H7 (cell line): ENCODE data around the gene SLC8A3. TPM values are rescaled to one million over a fixed set of nuclear protein-coding genes. Genes with fewer than 3 reads are reported as not detected.

ENCODE experiments used
- DNase-seq: peaks from one replicate; pipeline ENCODE4 v3.0.0; 2012
- H3K27me3 ChIP-seq: 2 replicates; pipeline ENCODE4 v1.6.0; 2011; ENCODE audit warnings: mild to moderate bottlenecking, low read length; ENCODE audit not compliant: control insufficient read depth, insufficient read depth
- H3K36me3 ChIP-seq: replicated peaks from 2 replicates; pipeline ENCODE4 v1.5.1; 2011; ENCODE audit warnings: low read length; ENCODE audit not compliant: control insufficient read depth, insufficient read depth
- H3K4me3 ChIP-seq: 2 replicates; pipeline ENCODE4 v1.5.1; 2011; ENCODE audit warnings: low read depth, mild to moderate bottlenecking, control low read depth, low read length, moderate library complexity; ENCODE audit not compliant: insufficient read depth
- total RNA-seq: library from RNA; depleted of rRNA; stranded (reverse); fragments of >200 nt; shearing (Covaris generic); gene quantifications from 2 replicates; pipeline ENCODE4 v1.2.3, GENCODE V29; 2014

SLC8A3 gene
- total RNA-seq, 1 experiment from 2014 or later = 0.35 TPM

- DNase-seq = no peak
- no peaks in the 10 kb centered on the region for H3K36me3 ChIP-seq
Measured at GRCh38 chr14:70152704-70153103, 36.0 kb downstream of the SLC8A3 start.

GRCh38 chr14:70152081-70152480 lies 36.7 kb downstream of the SLC8A3 start:
- DNase-seq = no peak
- H3K27me3 ChIP-seq = no peaks in the 10 kb centered on the region
- H3K4me3 ChIP-seq = no peak overlapping the region
- H3K36me3 ChIP-seq = no peaks in the 10 kb centered on the region

More at GRCh38 chr14:70152704-70153103, 36.0 kb downstream of the SLC8A3 start:
- H3K4me3 ChIP-seq = no peak overlapping the region
- no peaks in the 10 kb centered on the region for H3K27me3 ChIP-seq

GRCh38 chr14:70149596-70150165 lies 39.1 kb downstream of the SLC8A3 start:
- DNase-seq = no peak
- H3K27me3 ChIP-seq = no peaks in the 10 kb centered on the region
- no peaks in the 10 kb centered on the region for H3K36me3 ChIP-seq
- no peak overlapping the region for H3K4me3 ChIP-seq

GRCh38 chr14:70148911-70149595 lies 39.7 kb downstream of the SLC8A3 start:
- no peak overlapping the region for H3K4me3 ChIP-seq
- H3K36me3 ChIP-seq = no peaks in the 10 kb centered on the region
- H3K27me3 ChIP-seq = no peaks in the 10 kb centered on the region
- no peak for DNase-seq

GRCh38 chr14:70148351-70148750 lies 40.4 kb downstream of the SLC8A3 start:
- no peak for DNase-seq
- H3K27me3 ChIP-seq = no peaks in the 10 kb centered on the region
- H3K36me3 ChIP-seq = no peaks in the 10 kb centered on the region
- no peak overlapping the region for H3K4me3 ChIP-seq

- no peak for DNase-seq
- Histone ChIP-seq H3K27me3 (no peaks in the 10 kb centered on the region), H3K4me3 (no peak overlapping the region), H3K36me3 (no peaks in the 10 kb centered on the region)
Measured at GRCh38 chr14:70144046-70144445, 44.7 kb downstream of the SLC8A3 start.

GRCh38 chr14:70143306-70143705 lies 45.4 kb downstream of the SLC8A3 start:
- H3K27me3 ChIP-seq = no peaks in the 10 kb centered on the region
- no peaks in the 10 kb centered on the region for H3K36me3 ChIP-seq
- no peak for DNase-seq
- H3K4me3 ChIP-seq = no peak overlapping the region

GRCh38 chr14:70140614-70141013 lies 48.1 kb downstream of the SLC8A3 start:
- H3K27me3 ChIP-seq = no peaks in the 10 kb centered on the region
- no peak overlapping the region for H3K4me3 ChIP-seq
- H3K36me3 ChIP-seq = no peaks in the 10 kb centered on the region
- DNase-seq = no peak

- no peaks in the 10 kb centered on the region for H3K27me3 ChIP-seq
- no peaks in the 10 kb centered on the region for H3K36me3 ChIP-seq
- DNase-seq = no peak
- no peak overlapping the region for H3K4me3 ChIP-seq
Measured at GRCh38 chr14:70139384-70139783, 49.4 kb downstream of the SLC8A3 start.

GRCh38 chr14:70137788-70138187 lies 51.0 kb downstream of the SLC8A3 start:
- no peak for DNase-seq
- H3K4me3 ChIP-seq = no peak overlapping the region
- H3K27me3 ChIP-seq = no peaks in the 10 kb centered on the region
- no peaks in the 10 kb centered on the region for H3K36me3 ChIP-seq

- Histone ChIP-seq H3K27me3 (no peaks in the 10 kb centered on the region), H3K4me3 (no peak overlapping the region), H3K36me3 (no peaks in the 10 kb centered on the region)
- DNase-seq = no peak
Measured at GRCh38 chr14:70133461-70133860, 55.3 kb downstream of the SLC8A3 start.

- DNase-seq = no peak
- H3K27me3 ChIP-seq = no peaks in the 10 kb centered on the region
- H3K36me3 ChIP-seq = no peaks in the 10 kb centered on the region
- H3K4me3 ChIP-seq = no peak overlapping the region
Measured at GRCh38 chr14:70130482-70130881, 58.3 kb downstream of the SLC8A3 start.

GRCh38 chr14:70127186-70127585 lies 61.6 kb downstream of the SLC8A3 start:
- Histone ChIP-seq H3K27me3 (no peaks in the 10 kb centered on the region), H3K36me3 (no peaks in the 10 kb centered on the region), H3K4me3 (no peak overlapping the region)
- DNase-seq = no peak

- DNase-seq = no peak
- Histone ChIP-seq H3K36me3 (no peaks in the 10 kb centered on the region), H3K4me3 (no peak overlapping the region), H3K27me3 (no peaks in the 10 kb centered on the region)
Measured at GRCh38 chr14:70123796-70124195, 65.0 kb downstream of the SLC8A3 start.

GRCh38 chr14:70121521-70121920 lies 67.2 kb downstream of the SLC8A3 start:
- no peaks in the 10 kb centered on the region for H3K36me3 ChIP-seq
- DNase-seq = peak; percentile 76
- H3K27me3 ChIP-seq = no peaks in the 10 kb centered on the region
- no peak overlapping the region for H3K4me3 ChIP-seq
